GM19452 (cell line): Measurements from ENCODE around the gene PIEZO2.

Source experiments
- ATAC-seq: cut with Tn5 transposase; IDR thresholded peaks from one replicate; pipeline ENCODE4 v1.9.1; 2021; ENCODE audit not compliant: unreplicated experiment

Gene PIEZO2

GRCh38 chr18:10805587-10806118, 343.7 kb downstream of the PIEZO2 start:
- no peak for ATAC-seq

GRCh38 chr18:10804126-10804525, 345.2 kb downstream of the PIEZO2 start:
- no peak for ATAC-seq

DNA sequence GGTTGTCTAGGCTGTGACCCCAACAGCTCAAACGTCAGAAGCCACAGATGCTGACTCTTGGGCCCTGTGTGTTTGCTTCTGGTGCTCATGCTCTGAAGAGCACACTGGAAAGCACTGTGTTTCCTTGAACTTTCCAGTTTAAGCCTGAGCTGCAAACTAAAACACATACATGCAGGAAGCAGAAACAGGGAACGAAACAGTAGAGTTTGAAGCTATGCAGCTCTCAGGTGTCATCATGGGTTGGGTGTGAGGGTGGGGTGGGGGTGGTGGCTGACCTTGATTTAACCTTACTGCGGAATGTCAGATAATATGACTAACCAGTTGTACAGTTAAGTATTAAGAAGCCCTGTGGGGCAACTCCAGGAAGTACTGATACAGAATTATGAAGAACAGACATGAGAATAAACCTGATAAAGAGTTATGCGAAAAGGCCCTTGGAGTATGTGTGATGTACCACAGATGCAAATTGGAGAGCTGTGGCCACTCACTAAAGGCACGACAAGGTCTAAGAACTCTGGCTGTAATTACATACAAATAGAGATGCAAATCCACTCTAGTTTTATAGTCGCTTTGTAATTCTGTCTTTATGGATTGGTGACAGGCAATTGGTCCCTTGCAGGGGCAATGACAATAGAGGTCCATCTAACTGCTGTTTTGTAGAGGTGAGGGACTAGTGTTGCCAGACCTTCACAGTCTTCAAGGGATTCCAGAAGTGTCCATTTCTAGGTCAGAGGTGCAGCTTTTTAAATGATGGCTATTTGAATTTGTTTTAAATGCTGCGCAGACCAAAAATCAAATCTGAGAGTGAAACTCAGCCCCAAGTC, 350.4 kb downstream of the PIEZO2 start:
- ATAC-seq: no peak

DNA sequence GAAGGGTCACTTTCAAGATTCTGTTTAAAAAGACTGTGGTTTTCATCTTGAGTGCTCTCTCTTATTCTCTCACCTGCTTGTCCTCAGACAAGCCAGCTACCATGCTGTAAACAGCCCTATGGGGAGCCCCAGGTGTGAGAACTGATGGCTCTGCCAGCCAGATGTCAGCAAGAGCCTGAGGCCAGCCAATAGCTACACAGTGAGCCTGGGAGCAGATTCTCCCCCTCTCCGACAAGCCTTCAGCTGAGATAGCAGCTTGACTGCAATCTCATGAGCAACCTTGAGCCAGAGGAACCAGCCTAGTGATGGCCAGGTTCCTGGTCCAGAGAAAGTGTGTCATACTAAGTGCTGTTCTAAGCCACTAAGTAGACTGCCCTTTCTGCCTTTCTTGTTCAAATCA, 351.5 kb downstream of the PIEZO2 start:
- no peak for ATAC-seq

DNA sequence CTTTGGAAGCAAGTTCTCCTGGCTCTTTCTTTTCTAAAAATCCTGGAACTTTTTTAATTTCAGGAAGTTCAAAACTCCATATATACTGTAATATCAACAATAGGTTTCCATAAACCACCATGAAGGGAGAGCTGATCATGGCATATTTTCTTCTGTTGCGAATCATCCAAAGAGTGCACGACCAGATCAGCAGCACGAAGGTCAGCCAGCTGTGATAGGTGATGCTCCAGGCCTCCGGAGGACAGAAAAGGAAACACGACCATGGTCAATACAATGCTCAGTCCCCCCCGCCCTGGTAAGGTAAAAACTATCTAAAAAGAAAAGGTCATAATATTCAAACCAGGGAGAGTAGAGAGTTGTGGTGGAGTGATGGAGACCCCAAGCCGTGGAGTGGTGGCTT, 354.6 kb downstream of the PIEZO2 start:
- no peak for ATAC-seq

DNA sequence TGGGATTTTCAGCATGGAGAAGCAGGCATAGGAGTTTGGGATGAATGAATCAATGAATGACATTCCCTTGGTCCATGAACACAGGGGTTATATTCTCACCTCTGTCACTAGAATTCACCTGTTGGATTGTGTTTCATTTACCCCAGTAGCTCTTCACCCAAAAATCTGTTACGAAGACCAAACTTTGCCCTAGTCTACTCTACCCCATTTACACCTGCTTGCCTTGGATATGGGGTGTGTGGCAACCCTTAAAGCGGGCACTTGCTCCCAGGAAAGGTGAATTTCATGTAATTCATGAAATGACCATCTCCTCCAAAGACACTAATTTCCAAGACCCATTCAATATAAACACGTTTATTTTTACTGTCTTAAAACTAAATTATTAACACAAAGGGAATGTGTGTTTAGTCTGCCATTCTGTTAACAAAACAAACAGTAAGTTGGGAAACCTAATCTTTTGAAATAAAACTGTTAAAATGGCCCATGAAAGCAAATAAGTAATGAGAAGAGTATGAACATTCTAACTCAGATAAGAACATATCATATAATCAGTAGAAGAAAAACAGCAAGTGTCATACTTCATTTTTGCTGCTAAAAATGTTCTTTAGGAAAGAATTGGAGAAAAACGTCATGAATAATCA, 355.5 kb downstream of the PIEZO2 start:
- ATAC-seq: no peak

DNA sequence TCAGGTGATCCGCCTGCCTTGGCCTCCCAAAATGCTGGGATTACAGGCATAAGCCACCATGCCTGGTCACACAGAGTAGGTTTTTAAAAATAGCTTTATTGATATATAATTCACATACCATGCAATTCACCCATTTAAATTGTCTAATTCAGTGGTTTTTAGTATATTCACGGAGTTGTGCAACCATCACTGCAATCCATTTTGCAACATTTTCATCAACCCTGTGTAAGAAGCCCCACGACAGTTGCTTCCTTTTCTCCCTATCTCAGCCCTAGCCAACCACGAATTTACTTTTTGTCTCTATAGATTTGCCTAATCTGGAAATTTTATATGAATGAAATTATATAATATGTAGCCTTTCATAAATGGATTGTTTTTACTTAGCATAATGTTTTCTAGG, 357.2 kb downstream of the PIEZO2 start:
- ATAC-seq: no peak

DNA sequence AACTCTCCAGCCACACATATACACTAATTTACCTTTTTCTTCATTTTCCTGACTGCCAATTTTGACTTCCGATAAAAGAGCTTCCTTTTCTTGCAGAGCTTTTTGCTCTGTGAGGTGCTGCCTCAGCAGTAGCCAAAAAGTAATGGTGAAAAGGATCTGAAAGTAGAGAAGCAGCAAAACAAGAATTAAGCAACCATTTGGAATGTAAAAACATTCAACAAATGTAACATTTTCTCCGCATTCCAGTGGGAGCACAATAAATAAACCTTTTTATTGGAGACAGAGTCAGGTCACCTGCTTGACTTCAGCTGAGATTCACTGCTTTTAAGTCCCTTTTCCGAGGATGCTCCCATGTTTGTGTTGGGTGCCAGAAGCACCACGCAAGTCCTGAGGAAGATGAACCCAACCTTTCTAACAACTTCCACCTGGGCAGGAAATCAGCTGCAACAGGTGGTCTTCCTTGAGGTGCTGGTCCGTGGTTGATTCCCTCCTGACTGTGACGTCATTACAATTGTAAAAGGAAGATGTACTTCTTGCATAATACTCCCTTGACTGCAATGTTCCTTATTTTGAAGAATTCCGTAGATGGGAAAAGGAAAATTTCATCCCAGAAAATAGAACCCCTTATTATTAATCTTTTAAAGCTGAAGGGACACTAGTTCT, 358.1 kb downstream of the PIEZO2 start:
- no peak for ATAC-seq

DNA sequence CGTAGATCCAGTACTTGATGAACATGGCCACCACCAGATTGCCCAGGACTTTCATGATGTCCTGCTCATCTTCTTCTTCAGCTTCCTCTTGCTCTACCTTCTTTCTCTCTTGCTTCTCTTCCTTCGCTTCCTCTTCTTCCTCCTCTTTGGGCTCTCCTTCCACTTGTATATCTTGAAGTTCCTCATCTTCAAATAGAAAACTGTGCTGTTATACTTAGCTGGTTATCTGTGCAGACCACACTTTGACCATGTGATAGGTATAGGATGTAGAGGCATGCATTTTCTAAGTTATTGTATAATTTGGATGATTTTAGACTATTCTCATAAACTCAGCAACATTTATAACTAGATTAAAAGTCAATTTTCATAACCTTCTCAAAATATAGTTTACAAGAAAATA, 360.2 kb downstream of the PIEZO2 start:
- no peak for ATAC-seq

DNA sequence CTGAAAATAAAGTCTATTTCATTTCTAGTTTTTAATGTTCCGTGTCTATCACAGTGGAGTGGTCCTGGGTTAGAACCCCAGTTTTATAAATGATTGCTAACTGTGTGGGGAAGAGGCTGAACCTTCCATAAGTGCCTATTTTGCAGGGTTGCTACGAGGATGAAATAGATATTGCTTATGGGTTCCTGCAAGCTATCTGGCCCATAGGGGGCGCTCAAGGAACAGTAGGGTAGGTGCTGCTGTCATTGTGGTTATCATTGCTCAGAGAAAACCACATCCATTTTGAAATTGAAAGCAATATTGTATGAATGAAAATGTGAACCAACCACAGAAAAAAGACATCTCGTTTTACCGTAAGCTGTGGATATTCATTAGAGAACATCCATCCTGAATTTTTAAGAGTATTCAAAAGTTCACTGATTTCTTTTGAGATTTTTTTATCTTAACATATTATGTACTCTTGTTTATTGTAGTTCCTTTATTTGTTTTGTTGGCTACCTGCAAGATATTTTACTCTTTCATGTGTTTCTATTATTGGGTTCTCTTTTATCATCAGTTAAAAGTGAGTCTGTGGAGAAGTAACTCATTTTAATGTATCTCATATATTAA, 362.0 kb downstream of the PIEZO2 start:
- peak; percentile 92 for ATAC-seq

DNA sequence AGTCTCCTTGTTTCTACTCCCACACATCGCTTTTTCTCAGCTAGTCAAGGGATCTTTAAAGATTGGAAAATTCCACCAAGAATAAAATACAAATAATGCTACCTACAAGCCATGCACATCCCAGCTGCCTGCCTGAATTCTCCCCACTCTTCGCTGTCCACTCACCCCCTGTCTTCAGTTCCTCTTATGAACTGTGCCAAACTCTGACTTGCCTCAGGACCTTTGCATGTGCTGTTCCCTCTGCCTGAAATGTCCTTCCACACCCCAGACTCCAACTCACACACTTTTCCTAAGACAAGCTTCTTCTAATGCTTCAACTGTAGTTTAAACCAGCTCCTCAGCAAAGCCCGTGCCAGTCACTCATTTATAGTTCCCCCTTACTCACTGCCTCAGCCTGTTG, 363.6 kb downstream of the PIEZO2 start:
- ATAC-seq: no peak

- no peak for ATAC-seq
Observed at GRCh38 chr18:10784596-10785202, 364.7 kb downstream of the PIEZO2 start.

DNA sequence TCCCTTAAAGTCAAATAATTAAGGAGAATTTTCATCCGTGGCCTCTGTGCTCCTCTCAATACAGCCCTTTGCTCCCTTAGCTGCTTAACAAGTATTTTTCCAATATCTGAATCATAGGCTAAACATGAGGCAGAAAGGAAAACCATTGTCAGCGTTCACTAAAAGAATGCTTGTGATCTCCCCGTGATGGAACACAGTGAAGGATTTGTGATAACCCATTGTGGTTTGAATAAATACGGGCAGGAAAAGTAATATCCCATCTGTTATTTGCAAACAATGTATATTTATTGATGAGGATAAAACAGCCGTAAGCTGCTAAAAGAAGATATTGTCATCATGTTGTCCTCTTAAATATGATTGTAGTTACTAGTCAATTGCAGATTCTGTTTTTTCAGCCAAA, 365.4 kb downstream of the PIEZO2 start:
- no peak for ATAC-seq

DNA sequence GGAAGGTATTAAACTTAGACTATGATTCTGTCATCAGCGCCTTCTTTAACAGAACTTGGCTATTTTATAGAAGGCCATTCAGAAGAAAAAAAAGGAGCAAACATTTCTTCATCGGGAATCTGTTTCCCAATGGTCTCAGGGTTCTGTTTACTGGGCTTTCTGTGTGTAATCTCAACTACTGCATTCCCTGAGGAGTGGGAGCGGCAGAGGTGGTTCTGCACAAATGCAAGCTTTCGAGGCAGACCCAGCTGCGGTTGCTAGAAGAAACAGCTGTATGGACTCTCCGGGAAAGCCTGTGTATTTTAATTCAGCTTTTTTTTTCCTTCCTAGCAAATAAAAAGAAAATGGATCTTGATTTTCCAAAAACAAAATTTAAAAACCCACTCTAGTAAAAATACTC, 372.9 kb downstream of the PIEZO2 start:
- ATAC-seq: no peak

DNA sequence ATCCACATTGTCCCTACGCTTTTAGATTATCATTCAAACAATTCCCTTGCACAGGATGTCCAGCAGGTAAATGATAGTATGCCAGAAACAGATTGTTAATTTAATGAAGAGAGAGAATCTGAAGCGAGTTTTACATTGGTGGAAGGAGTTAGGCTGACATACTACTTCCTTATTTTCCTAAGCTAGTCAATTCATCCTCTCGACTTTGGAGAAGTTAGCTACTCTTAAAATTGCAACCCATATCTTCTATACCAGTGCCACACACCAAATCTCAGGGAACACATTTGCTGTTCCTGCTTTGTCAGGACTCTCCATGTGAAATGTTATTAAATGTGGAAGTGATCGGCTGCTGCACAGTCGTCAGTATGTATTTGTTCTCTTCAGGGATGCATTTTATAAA, 374.3 kb downstream of the PIEZO2 start:
- no peak for ATAC-seq

DNA sequence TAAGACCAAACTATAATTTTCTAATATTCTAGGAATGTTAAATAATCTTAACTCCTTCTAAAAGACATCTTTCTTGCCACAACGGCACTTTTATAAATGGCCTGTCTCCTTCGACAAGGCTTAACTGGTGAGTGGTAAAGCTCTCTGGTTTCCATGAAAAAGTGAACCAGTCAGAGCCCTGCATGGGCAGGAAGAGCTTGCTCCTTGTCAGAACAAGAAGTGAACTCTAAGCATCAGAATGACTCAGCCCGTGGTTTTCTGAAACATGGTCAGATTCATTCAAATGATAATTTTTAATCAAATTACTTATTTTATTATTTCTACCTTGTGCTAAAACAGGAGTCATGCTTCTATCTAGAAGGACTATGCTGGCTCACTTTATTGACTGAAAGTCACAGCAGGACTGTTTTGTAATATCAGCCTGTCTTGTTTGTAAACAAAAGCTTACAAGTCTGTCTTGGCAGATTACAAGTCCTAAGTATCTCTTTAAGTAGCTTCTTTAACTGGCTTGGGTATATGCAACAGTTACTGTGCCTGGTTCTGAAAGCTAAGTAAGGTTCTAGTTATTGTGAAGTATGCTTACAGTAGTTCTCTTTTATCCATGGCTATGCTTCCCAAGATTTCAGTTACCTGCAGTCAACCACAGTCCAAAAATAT, 378.2 kb downstream of the PIEZO2 start:
- ATAC-seq: no peak

- no peak for ATAC-seq
Observed at GRCh38 chr18:10770264-10770663, 379.1 kb downstream of the PIEZO2 start.

DNA sequence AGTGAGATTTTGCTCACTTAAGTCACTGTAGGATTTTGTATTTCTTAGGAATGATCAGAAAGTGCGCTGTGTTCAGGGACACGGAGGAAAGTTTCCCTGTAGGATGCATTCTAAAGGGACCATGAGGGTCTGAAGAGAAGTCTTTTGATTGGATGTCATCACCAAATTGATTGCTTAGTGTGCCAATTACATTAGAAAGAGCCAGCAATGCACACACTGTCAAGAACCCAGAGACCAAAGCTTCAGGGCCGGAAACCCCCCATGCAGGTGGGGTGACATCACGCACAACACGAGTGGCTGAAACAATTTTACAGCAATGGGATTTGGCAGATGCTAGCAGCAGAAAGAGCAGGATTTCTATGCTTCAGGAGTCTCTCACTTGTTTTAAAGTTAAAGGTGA, 381.1 kb downstream of the PIEZO2 start:
- no peak for ATAC-seq

DNA sequence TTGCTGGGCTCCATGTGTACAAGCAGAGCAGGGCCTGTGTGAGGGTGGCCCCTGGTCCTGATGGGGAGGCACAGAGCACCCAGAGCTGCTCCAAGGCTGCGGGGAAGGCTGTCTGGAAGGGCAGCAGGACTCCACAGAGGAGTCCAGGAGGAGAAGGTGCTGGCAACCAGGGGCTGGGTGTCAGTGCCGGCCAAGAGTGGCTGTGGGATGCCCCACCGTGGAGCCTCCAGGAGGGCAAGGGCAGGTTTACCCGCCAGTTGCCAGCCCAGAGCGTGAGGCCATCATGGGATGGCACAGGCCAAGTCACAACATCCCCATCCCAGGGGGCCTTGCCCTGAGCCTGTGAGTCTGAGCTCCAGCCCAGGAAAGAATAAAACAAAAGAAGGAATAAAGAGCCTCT, 381.7 kb downstream of the PIEZO2 start:
- no peak for ATAC-seq

- ATAC-seq: no peak
Observed at GRCh38 chr18:10760986-10761385, 388.4 kb downstream of the PIEZO2 start.

GRCh38 chr18:10759241-10759640, 390.1 kb downstream of the PIEZO2 start:
- no peak for ATAC-seq
